OCI-LY1 (cell line): ENCODE data around the gene GNAL.

Experiments used
- H2AFZ ChIP-seq: fragments of 200-600 bp; sonication (generic), shearing (Covaris generic); 2 replicates; pipeline ENCODE4 v1.6.0; 2014; ENCODE audit warnings: antibody characterized with exemption, mild to moderate bottlenecking, low read length
- H3F3A ChIP-seq: fragments of 200-600 bp; sonication (generic), shearing (Covaris generic); 2 replicates; pipeline ENCODE4 v1.6.0; 2014; ENCODE audit warnings: mild to moderate bottlenecking, antibody characterized with exemption, low read length, moderate library complexity; ENCODE audit not compliant: insufficient read depth
- H3K27ac ChIP-seq: fragments of 200-600 bp; sonication (generic); 2 replicates; pipeline ENCODE4 v1.5.1; 2014; ENCODE audit warnings: low read length, mixed run types, mild to moderate bottlenecking, low read depth; ENCODE audit not compliant: poor library complexity, severe bottlenecking
- H3K27me3 ChIP-seq: fragments of 200-600 bp; sonication (generic); 2 replicates; pipeline ENCODE4 v1.6.0; 2014; ENCODE audit warnings: antibody characterized with exemption, mild to moderate bottlenecking, low read length, moderate library complexity; ENCODE audit not compliant: insufficient read depth
- H3K36me3 ChIP-seq: fragments of 200-600 bp; sonication (generic); 2 replicates; pipeline ENCODE4 v1.6.1; 2014; ENCODE audit warnings: mild to moderate bottlenecking, antibody characterized with exemption, low read length, moderate library complexity, mixed read lengths; ENCODE audit not compliant: insufficient read depth
- H3K4me1 ChIP-seq: fragments of 200-600 bp; sonication (generic); 2 replicates; pipeline ENCODE4 v1.5.1; 2014; ENCODE audit warnings: mild to moderate bottlenecking, low read length, moderate library complexity; ENCODE audit not compliant: insufficient read depth, severe bottlenecking
- H3K4me2 ChIP-seq: fragments of 200-600 bp; sonication (generic), shearing (Covaris generic); 2 replicates; pipeline ENCODE4 v1.6.1; 2014; ENCODE audit warnings: low read length
- H3K4me3 ChIP-seq: fragments of 200-600 bp; sonication (generic); 2 replicates; pipeline ENCODE4 v1.5.1; 2014; ENCODE audit warnings: low read length, low read depth, mild to moderate bottlenecking, mixed read lengths; ENCODE audit not compliant: poor library complexity, severe bottlenecking
- H3K79me2 ChIP-seq: fragments of 200-600 bp; shearing (Covaris generic); 2 replicates; pipeline ENCODE4 v1.6.1; 2016; ENCODE audit warnings: mixed run types, low read length, mixed read lengths; ENCODE audit not compliant: insufficient read depth
- H3K9ac ChIP-seq: fragments of 200-600 bp; sonication (generic), shearing (Covaris generic); 2 replicates; pipeline ENCODE4 v1.6.1; 2014; ENCODE audit warnings: mild to moderate bottlenecking, low read length, mixed read lengths
- H3K9me2 ChIP-seq: fragments of 200-600 bp; sonication (generic), shearing (Covaris generic); 2 replicates; pipeline ENCODE4 v1.6.1; 2014; ENCODE audit warnings: low read depth, mild to moderate bottlenecking, low read length, mixed read lengths
- H3K9me3 ChIP-seq: fragments of 200-600 bp; shearing (Covaris generic); 2 replicates; pipeline ENCODE4 v1.6.1; 2014; ENCODE audit warnings: low read length, mixed read lengths
- H4K20me1 ChIP-seq: fragments of 200-600 bp; sonication (generic), shearing (Covaris generic); 2 replicates; pipeline ENCODE4 v1.6.0; 2016; ENCODE audit warnings: mild to moderate bottlenecking, low read length; ENCODE audit not compliant: insufficient read depth
- EZH2 ChIP-seq: fragments of 200-600 bp; sonication (generic), shearing (Covaris generic); IDR thresholded peaks from 2 replicates; pipeline ENCODE4 v1.8.0; 2017; ENCODE audit warnings: borderline replicate concordance, mixed run types, mild to moderate bottlenecking, antibody characterized with exemption, low read length, moderate library complexity, mixed read lengths
- TF ChIP-seq, protein P1 (sequence below): fragments of 200-600 bp; sonication (generic), shearing (Covaris generic); IDR thresholded peaks from 2 replicates; pipeline ENCODE4 v1.5.1; 2017; ENCODE audit warnings: mild to moderate bottlenecking, antibody characterized with exemption, low read length, moderate library complexity, mixed read lengths

Gene GNAL

GRCh38 chr18:11669271-11669947, 19.7 kb upstream of the GNAL start:
- Histone ChIP-seq H3K4me2 (no peak overlapping the region), H3K4me3 (no peak overlapping the region), H3K36me3 (no peaks in the 10 kb centered on the region), H3K27me3 (0 out of 2 replicates have a peak, but pooled peaks cover 3% of the 10 kb centered on the region), H3K79me2 (no peaks in the 10 kb centered on the region), H3K27ac (no peak overlapping the region), H3K9me3 (no peaks in the 10 kb centered on the region), H3K4me1 (no peaks in the 10 kb centered on the region), H2AFZ (no peak overlapping the region), H4K20me1 (no peaks in the 10 kb centered on the region), H3F3A (no peaks in the 10 kb centered on the region), H3K9me2 (no peaks in the 10 kb centered on the region), H3K9ac (no peak overlapping the region)
- TF ChIP-seq, protein P1, sequence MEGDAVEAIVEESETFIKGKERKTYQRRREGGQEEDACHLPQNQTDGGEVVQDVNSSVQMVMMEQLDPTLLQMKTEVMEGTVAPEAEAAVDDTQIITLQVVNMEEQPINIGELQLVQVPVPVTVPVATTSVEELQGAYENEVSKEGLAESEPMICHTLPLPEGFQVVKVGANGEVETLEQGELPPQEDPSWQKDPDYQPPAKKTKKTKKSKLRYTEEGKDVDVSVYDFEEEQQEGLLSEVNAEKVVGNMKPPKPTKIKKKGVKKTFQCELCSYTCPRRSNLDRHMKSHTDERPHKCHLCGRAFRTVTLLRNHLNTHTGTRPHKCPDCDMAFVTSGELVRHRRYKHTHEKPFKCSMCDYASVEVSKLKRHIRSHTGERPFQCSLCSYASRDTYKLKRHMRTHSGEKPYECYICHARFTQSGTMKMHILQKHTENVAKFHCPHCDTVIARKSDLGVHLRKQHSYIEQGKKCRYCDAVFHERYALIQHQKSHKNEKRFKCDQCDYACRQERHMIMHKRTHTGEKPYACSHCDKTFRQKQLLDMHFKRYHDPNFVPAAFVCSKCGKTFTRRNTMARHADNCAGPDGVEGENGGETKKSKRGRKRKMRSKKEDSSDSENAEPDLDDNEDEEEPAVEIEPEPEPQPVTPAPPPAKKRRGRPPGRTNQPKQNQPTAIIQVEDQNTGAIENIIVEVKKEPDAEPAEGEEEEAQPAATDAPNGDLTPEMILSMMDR, result no peak
- TF ChIP-seq EZH2, result no peak

DNA sequence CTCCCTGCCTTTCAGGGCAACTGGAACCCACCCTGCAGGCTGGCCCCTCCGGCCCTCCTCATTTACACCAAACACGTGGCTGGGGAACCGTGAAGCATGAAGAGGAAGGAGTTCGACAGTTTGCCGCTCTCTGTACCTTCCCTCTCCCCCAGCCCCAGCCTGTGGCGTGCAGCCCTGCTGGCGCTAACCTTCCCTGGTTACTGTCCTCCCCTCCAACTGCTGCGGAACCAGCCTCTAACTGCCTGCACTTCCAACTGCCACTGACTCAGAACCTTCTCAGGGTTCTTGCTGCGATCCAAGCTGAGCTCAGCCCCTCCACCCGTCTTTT, 19.2 kb upstream of the GNAL start:
- Histone ChIP-seq H3K4me2 (no peak overlapping the region), H3K9ac (no peak overlapping the region), H2AFZ (no peak overlapping the region)

DNA sequence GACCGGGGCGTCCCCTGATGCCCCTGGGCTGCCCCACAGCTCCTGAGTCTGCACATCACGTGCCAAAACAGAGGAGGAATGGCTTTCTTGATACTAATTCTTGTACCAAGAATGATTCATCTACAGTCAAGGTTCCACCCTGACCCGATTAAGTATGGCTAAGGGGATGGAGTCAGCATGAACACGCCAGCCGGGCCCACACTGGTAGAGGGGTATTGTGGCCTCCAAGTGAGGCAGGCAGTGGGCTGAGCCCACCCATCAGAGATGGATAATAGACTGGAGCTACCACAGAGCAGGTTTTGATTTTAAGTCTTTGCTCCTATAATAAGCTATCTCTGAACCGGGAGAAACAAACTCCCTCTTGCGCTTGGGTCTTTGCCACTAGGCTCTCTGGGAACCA, 17.9 kb upstream of the GNAL start:
- Histone ChIP-seq H3K4me1 (no peaks in the 10 kb centered on the region), H4K20me1 (no peaks in the 10 kb centered on the region), H3K9me3 (no peaks in the 10 kb centered on the region), H3K9me2 (no peaks in the 10 kb centered on the region), H3K27me3 (0 out of 2 replicates have a peak, but pooled peaks cover 3% of the 10 kb centered on the region), H3K9ac (no peak overlapping the region), H3F3A (no peaks in the 10 kb centered on the region), H3K27ac (no peak overlapping the region), H3K4me2 (no peak overlapping the region), H3K79me2 (no peaks in the 10 kb centered on the region), H2AFZ (no peak overlapping the region), H3K4me3 (no peak overlapping the region), H3K36me3 (no peaks in the 10 kb centered on the region)
- TF ChIP-seq EZH2, result no peak
- TF ChIP-seq, protein P1, result no peak

More for the DNA sequence above, 19.2 kb upstream of the GNAL start:
- Histone ChIP-seq H3K4me1 (no peaks in the 10 kb centered on the region), H4K20me1 (no peaks in the 10 kb centered on the region), H3K36me3 (no peaks in the 10 kb centered on the region), H3K9me2 (no peaks in the 10 kb centered on the region), H3K4me3 (no peak overlapping the region), H3K27ac (no peak overlapping the region), H3F3A (no peaks in the 10 kb centered on the region), H3K9me3 (no peaks in the 10 kb centered on the region), H3K79me2 (no peaks in the 10 kb centered on the region), H3K27me3 (0 out of 2 replicates have a peak, but pooled peaks cover 3% of the 10 kb centered on the region)
- TF ChIP-seq, protein P1, result no peak
- no peak for TF ChIP-seq EZH2
